ENCODE results near the gene MAP3K12. TPM values are rescaled to one million over a fixed set of nuclear protein-coding genes. Genes with fewer than 3 reads are reported as not detected.

The MAP3K12 gene
- polyA plus RNA-seq, 3 donors = 1.7 to 31.4 (median 2.0) TPM

DNA sequence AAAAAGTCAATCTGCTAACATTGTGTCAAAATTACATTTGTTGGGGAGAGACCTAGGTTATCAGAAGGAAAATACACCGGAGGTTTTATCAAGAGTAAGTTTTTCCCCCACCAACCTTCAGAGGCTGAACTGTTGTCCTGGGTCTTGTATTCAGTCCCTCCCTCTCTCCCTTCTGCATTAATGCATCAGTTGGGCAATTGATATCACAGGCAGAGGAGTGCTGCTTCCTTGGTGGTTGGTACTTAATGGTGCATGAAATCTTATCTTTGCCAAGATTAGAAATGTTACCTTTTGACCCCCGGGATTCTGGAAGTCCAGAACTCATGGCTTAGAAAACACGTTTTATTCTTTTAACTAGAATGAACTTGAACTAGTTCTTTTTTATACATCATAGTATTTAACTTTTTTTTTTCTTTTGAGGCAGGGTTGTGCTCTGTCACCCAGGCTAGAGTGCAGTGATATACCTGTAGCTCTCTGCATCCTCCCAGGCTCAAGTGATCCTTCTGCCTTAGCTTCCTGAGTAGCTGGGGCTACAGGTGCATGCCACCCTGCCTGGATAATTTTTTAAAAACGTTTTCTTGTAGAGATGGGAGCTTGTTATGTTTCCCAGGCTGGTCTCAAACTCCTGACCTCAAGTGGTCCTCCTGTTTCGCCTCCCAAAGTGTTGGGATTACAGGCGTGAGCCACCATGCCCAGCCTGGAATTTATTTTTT, 42.4 kb downstream of the MAP3K12 start:
- H4K20me1 ChIP-seq (ENCODE audit: insufficient read depth, low read length) = peaks cover 96% of the 10 kb centered on the region
- intact Hi-C loops (cut with micrococcal nuclease) = no loop called here
- H3K36me3 Mint-ChIP-seq = peaks cover 70 to 77% of the 10 kb centered on the region in 2 donors
- H3K27me3 ChIP-seq (ENCODE audit: control insufficient read depth in 2 of 2, insufficient read depth in 2 of 2, low read length in 2 of 2) = no peaks in the 10 kb centered on the region
- H3K4me1 ChIP-seq (ENCODE audit: control insufficient read depth in 1 of 2, insufficient read depth in 2 of 2, low read length in 2 of 2) = peaks cover 12% of the 10 kb centered on the region in 2 donors
- no peak overlapping the region for H3K9ac ChIP-seq (ENCODE audit: insufficient read depth, low read length, poor library complexity, severe bottlenecking)
- peaks cover 96% of the 10 kb centered on the region for H3K79me2 ChIP-seq (ENCODE audit: insufficient read depth, low read length)
- H3K27ac Mint-ChIP-seq = no peak overlapping the region
- no peak overlapping the region for H3K27ac ChIP-seq (ENCODE audit: low read depth in 1 of 2, low read length in 2 of 2)
- H3K4me1 Mint-ChIP-seq = peaks cover 11% of the 10 kb centered on the region
- peaks cover 0 to 3% (median 0%) of the 10 kb centered on the region in 3 donors for H3K27me3 Mint-ChIP-seq (ENCODE audit: low read depth in 3 of 3)
- peaks cover 79 to 84% of the 10 kb centered on the region in 2 donors for H3K36me3 ChIP-seq (replicated peaks in 1 of 2; ENCODE audit: control insufficient read depth in 1 of 2, insufficient read depth in 2 of 2, low read length in 2 of 2)
- H3K9me3 Mint-ChIP-seq = no peaks in the 10 kb centered on the region
- H3K4me2 ChIP-seq (replicated peaks; ENCODE audit: extremely low read depth, low read length, poor library complexity, severe bottlenecking) = no peak overlapping the region
- H3K9me3 ChIP-seq (replicated peaks in 1 of 2; ENCODE audit: control insufficient read depth in 1 of 2, insufficient read depth in 1 of 2, low read length in 2 of 2) = no peaks in the 10 kb centered on the region
- H2AFZ ChIP-seq (ENCODE audit: insufficient read depth, low read depth, low read length, poor library complexity, severe bottlenecking) = no peak overlapping the region
- H3K4me3 Mint-ChIP-seq = no peak overlapping the region
- H3K4me3 ChIP-seq (replicated peaks in 1 of 3; ENCODE audit: low read depth in 2 of 3, low read length in 3 of 3) = no peak overlapping the region
- no peak for DNase-seq
- TF ChIP-seq, protein P1, sequence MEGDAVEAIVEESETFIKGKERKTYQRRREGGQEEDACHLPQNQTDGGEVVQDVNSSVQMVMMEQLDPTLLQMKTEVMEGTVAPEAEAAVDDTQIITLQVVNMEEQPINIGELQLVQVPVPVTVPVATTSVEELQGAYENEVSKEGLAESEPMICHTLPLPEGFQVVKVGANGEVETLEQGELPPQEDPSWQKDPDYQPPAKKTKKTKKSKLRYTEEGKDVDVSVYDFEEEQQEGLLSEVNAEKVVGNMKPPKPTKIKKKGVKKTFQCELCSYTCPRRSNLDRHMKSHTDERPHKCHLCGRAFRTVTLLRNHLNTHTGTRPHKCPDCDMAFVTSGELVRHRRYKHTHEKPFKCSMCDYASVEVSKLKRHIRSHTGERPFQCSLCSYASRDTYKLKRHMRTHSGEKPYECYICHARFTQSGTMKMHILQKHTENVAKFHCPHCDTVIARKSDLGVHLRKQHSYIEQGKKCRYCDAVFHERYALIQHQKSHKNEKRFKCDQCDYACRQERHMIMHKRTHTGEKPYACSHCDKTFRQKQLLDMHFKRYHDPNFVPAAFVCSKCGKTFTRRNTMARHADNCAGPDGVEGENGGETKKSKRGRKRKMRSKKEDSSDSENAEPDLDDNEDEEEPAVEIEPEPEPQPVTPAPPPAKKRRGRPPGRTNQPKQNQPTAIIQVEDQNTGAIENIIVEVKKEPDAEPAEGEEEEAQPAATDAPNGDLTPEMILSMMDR (IDR thresholded peaks at IDR 0.05) = no peak
- 91% methylated on average over 2 of the region's 6 CpGs for WGBS (ENCODE audit: insufficient coverage)

DNA sequence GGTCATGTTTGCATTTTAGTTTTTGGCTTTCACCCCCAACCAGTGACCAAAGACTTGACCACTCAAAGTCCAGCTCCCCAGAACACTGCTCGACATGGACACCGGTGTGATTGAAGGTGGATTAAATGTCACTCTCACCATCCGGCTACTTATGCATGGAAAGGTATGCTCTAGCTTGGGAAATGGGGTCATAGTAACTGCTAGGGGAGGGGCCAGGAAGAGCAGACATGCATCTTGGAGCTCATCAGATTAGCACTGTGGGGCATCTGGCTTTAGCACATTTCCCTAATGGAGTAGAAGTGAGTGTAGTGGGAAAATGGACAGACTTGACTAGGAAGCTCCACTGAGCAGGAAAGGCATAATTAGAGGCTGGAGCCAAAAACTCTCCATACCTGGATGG, 44.6 kb downstream of the MAP3K12 start:
- 100% methylated on average over 1 of the region's 3 CpGs for WGBS (ENCODE audit: insufficient coverage)
- peaks cover 49 to 56% of the 10 kb centered on the region in 2 donors for H3K36me3 Mint-ChIP-seq

More for the DNA sequence above, 44.6 kb downstream of the MAP3K12 start:
- peak overlapping the region in 1 of 2 donors; percentile 50 for H3K27ac ChIP-seq (ENCODE audit: low read depth in 1 of 2, low read length in 2 of 2)
- H3K4me1 Mint-ChIP-seq = peaks cover 15% of the 10 kb centered on the region
- no peaks in the 10 kb centered on the region for H3K9me3 Mint-ChIP-seq
- TF ChIP-seq, protein P1 (IDR thresholded peaks at IDR 0.05) = no peak
- peaks cover 83% of the 10 kb centered on the region for H4K20me1 ChIP-seq (ENCODE audit: insufficient read depth, low read length)
- intact Hi-C loops (cut with micrococcal nuclease) = loop anchor here (5.0 kb wide), 4 partner anchors 48 to 223 kb away; partner anchors contain the start of genes ATP5MC2 (in 1 of the 2), MYG1 (in 1 of the 2), PFDN5 (in 1 of the 2) and TARBP2 (in 1 of the 2)
- DNase-seq = no peak
- peaks cover 0 to 3% (median 0%) of the 10 kb centered on the region in 3 donors for H3K27me3 Mint-ChIP-seq (ENCODE audit: low read depth in 3 of 3)
- peaks cover 75% of the 10 kb centered on the region for H3K79me2 ChIP-seq (ENCODE audit: insufficient read depth, low read length)
- H3K4me1 ChIP-seq (ENCODE audit: control insufficient read depth in 1 of 2, insufficient read depth in 2 of 2, low read length in 2 of 2) = peaks cover 12 to 17% of the 10 kb centered on the region in 2 donors
- H3K27ac Mint-ChIP-seq = peak overlapping the region in 2 of 7 donors; percentile 31 to 37
- H3K4me3 Mint-ChIP-seq = no peak overlapping the region
- H3K4me3 ChIP-seq (replicated peaks in 1 of 3; ENCODE audit: low read depth in 2 of 3, low read length in 3 of 3) = no peak overlapping the region
- peaks cover 58 to 63% of the 10 kb centered on the region in 2 donors for H3K36me3 ChIP-seq (replicated peaks in 1 of 2; ENCODE audit: control insufficient read depth in 1 of 2, insufficient read depth in 2 of 2, low read length in 2 of 2)
- H3K27me3 ChIP-seq (ENCODE audit: control insufficient read depth in 2 of 2, insufficient read depth in 2 of 2, low read length in 2 of 2) = no peaks in the 10 kb centered on the region
- H3K9me3 ChIP-seq (replicated peaks in 1 of 2; ENCODE audit: control insufficient read depth in 1 of 2, insufficient read depth in 1 of 2, low read length in 2 of 2) = no peaks in the 10 kb centered on the region
- no peak overlapping the region for H3K4me2 ChIP-seq (replicated peaks; ENCODE audit: extremely low read depth, low read length, poor library complexity, severe bottlenecking)
- H3K9ac ChIP-seq (ENCODE audit: insufficient read depth, low read length, poor library complexity, severe bottlenecking) = no peak overlapping the region
- H2AFZ ChIP-seq (ENCODE audit: insufficient read depth, low read depth, low read length, poor library complexity, severe bottlenecking) = no peak overlapping the region
